Measurements from ENCODE around the gene MPPED1.

- no peak for TF ChIP-seq CTCF (conservative IDR thresholded peaks at IDR 0.05)
- TF ChIP-seq EZH2 (IDR thresholded peaks at IDR 0.05; ENCODE audit: low read depth) = no peak
These were observed 69.9 kb downstream of the MPPED1 start for GRCh38 chr22:43481568-43482317.
